K562 (cell line): ENCODE results near the gene SERPINE1. TPM values are rescaled to one million over a fixed set of nuclear protein-coding genes. Genes with fewer than 3 reads are reported as not detected.

ENCODE experiments used
- ATAC-seq: fragments of 200-7000 bp; cut with Tn5 transposase; 3 replicates; pipeline ENCODE4 v1.9.1; 2020; ENCODE audit warnings: moderate library complexity
- BruUV-seq: library from RNA; stranded (reverse); fragments of 400-500 nt; replicated peaks from 2 replicates; lab custom pipeline; 2021; lab: Mats Ljungman, UMichigan
- CTCF ChIA-PET: fragments of 300-600 bp; formaldehyde crosslinking; extraction: SDS; loops from one replicate; lab custom pipeline; 2021; ENCODE audit warnings: low intra/inter-chr PET ratio; lab: Yijun Ruan, JAX
- POLR2A ChIA-PET: fragments of 300-600, 350-650 bp; sonication (Branson Sonifier 250); formaldehyde crosslinking; extraction: SDS; loops from one replicate; lab custom pipeline; 2021; ENCODE audit warnings: antibody characterized with exemption, inconsistent platforms; lab: Yijun Ruan, JAX
- DNase-seq, 4 experiments: peaks; one replicate each; pipeline versions ENCODE4 v3.0.0 to v3.0.0-alpha.2; 2011 to 2018; ENCODE audit warnings: low spot score in 3 of 4, mixed read lengths in 3 of 4; ENCODE audit errors: extremely low read depth in 1 of 4
- FAIRE-seq: peaks from 2 replicates; lab custom pipeline; 2011; peaks lifted over from hg19 to GRCh38; lab: Jason Lieb, UNC
- H2AFZ ChIP-seq: 2 replicates; pipeline ENCODE4 v1.6.0; 2011; ENCODE audit warnings: low read depth, low read length, control low read depth, inconsistent platforms
- H3K27ac ChIP-seq: fragments of 200-600 bp; 3 replicates; pipeline ENCODE4 v1.8.0; 2011; ENCODE audit warnings: low read depth, mild to moderate bottlenecking, control low read depth, inconsistent platforms, low read length, moderate library complexity, mixed read lengths; ENCODE audit errors: extremely low read depth
- H3K27me3 ChIP-seq, 2 experiments: fragments of 300-600 bp in 1 of 2; 2 replicates in 1 of 2; 3 replicates in 1 of 2; pipeline versions ENCODE4 v1.6.0 to v1.8.0; 2011; ENCODE audit warnings: inconsistent platforms in 2 of 2, low read length in 2 of 2, mild to moderate bottlenecking in 1 of 2, mixed read lengths in 1 of 2, moderate library complexity in 1 of 2; ENCODE audit not compliant: control insufficient read depth in 2 of 2, insufficient read depth in 2 of 2
- H3K36me3 ChIP-seq: fragments of 300-600 bp; 3 replicates; pipeline ENCODE4 v1.8.0; 2011; ENCODE audit warnings: mild to moderate bottlenecking, low read length, inconsistent platforms; ENCODE audit not compliant: control insufficient read depth, insufficient read depth
- H3K4me1 ChIP-seq, 2 experiments: fragments of 200-600 bp in 1 of 2; replicated peaks in 1 of 2; 2 replicates in 1 of 2; 3 replicates in 1 of 2; pipeline versions ENCODE4 v1.5.1 to v1.8.0; 2011; ENCODE audit warnings: inconsistent platforms in 2 of 2, low read length in 2 of 2, mild to moderate bottlenecking in 1 of 2, mixed read lengths in 1 of 2, moderate library complexity in 1 of 2; ENCODE audit not compliant: control insufficient read depth in 2 of 2, insufficient read depth in 2 of 2
- H3K4me2 ChIP-seq: 2 replicates; pipeline ENCODE4 v1.6.1; 2011; ENCODE audit warnings: low read length, control low read depth, inconsistent platforms, mixed read lengths; ENCODE audit not compliant: insufficient read depth
- H3K4me3 ChIP-seq: fragments of 200-600 bp; sonication (generic), shearing (Covaris generic); 2 replicates; pipeline ENCODE4 v1.5.1; 2016; ENCODE audit warnings: control low read depth, inconsistent platforms
- H3K79me2 ChIP-seq: fragments of 200-600 bp; 3 replicates; pipeline ENCODE4 v1.8.0; 2011; ENCODE audit warnings: low read length, inconsistent platforms; ENCODE audit not compliant: control insufficient read depth, insufficient read depth
- H3K9ac ChIP-seq, 2 experiments: 2 replicates each; pipeline versions ENCODE4 v1.6.0 to v1.6.1; 2011; ENCODE audit warnings: low read depth in 2 of 2, low read length in 2 of 2, control low read depth in 1 of 2, inconsistent platforms in 1 of 2, mild to moderate bottlenecking in 1 of 2, mixed read lengths in 1 of 2; ENCODE audit not compliant: insufficient read depth in 1 of 2
- H3K9me1 ChIP-seq: one replicate; pipeline ENCODE4 v1.6.0; 2011; ENCODE audit warnings: inconsistent platforms, mild to moderate bottlenecking, low read length, moderate library complexity; ENCODE audit not compliant: control insufficient read depth, insufficient read depth
- H3K9me3 ChIP-seq: replicated peaks from 2 replicates; pipeline ENCODE4 v1.5.1; 2011; ENCODE audit warnings: low read depth, low read length, inconsistent platforms; ENCODE audit not compliant: control insufficient read depth, insufficient read depth
- H4K20me1 ChIP-seq: replicated peaks from 2 replicates; pipeline ENCODE4 v1.6.1; 2011; ENCODE audit warnings: low read length, inconsistent platforms, mixed read lengths; ENCODE audit not compliant: control insufficient read depth, insufficient read depth
- SLC30A9 ChIP-seq: fragments of 250-450 bp; sonication (Bioruptor Pico); IDR thresholded peaks from 2 replicates; pipeline ENCODE4 v1.8.0; 2022; ENCODE audit warnings: mild to moderate bottlenecking, moderate library complexity
- SMARCB1 ChIP-seq: IDR thresholded peaks from 2 replicates; pipeline ENCODE4 v1.6.1; 2011; ENCODE audit warnings: improper control_type of control experiment, low read depth; ENCODE audit not compliant: insufficient read length
- ZNF764 ChIP-seq: fragments of 250-450 bp; sonication (Bioruptor Pico); IDR thresholded peaks from 2 replicates; pipeline ENCODE4 v1.4.0; 2020; ENCODE audit warnings: low read depth, mild to moderate bottlenecking, moderate library complexity
- WGBS: fragments of 100-300 bp; shearing (Covaris generic); methylation state at CpG from one replicate; pipeline ENCODE4 v1.1.6; 2016; ENCODE audit warnings: low coverage, mixed read lengths; ENCODE audit not compliant: insufficient coverage; ENCODE audit errors: missing lambda C conversion rate; 5-methylcytosine and 5-hydroxymethylcytosine counted together
- in situ Hi-C: fragments of 300-500 bp; cut with MboI; formaldehyde crosslinking; loops from 4 replicates; pipeline ENCODE4 v1.15.0; 2018; ENCODE audit warnings: inconsistent platforms, mixed read lengths
- intact Hi-C: fragments of 100-400 bp; cut with micrococcal nuclease; formaldehyde crosslinking; loops from 2 replicates; pipeline ENCODE4 v1.14.2; 2022
- polyA plus RNA-seq, 8 experiments: library from polyadenylated mRNA; depleted of rRNA in 4 of 8; stranded (reverse) in 5 of 8; unstranded in 3 of 8; fragments of >200 nt; fragmentation: Nextera tagmentation in 2 of 8; fragmentation: Illumina TruSeq in 1 of 8; extraction: Ambion mirVana in 2 of 8; extraction: Trizol in 1 of 8; gene quantifications; 2 replicates each; pipeline versions ENCODE4 v1.2.1 to v1.2.3, GENCODE V29; 2011 to 2014; ENCODE audit warnings: inconsistent platforms in 1 of 8, missing spikeins in 1 of 8
- total RNA-seq, 7 experiments: library from RNA; depleted of rRNA in 6 of 7; stranded (reverse); fragments of >200 nt in 6 of 7; fragmentation: Illumina TruSeq in 2 of 7; extraction: Trizol in 2 of 7; gene quantifications; 2 replicates each; pipeline versions ENCODE4 v1.2.1 to v1.2.3, GENCODE V29; 2011 to 2021; ENCODE audit warnings: low replicate concordance in 1 of 7
- TF ChIP-seq, protein P1 (sequence below): fragments of 200-800 bp; sonication (Bioruptor generic); IDR thresholded peaks from 2 replicates; pipeline ENCODE4 v1.6.1; 2017; ENCODE audit warnings: missing genetic modification characterization, missing compliant biosample characterization

The SERPINE1 gene
- total and polyA plus RNA-seq, 9 of the 15 experiments (the other 6 are each of a cell fraction or from before 2014, with no cell fraction given) = 0.22 to 4.8 (median 0.91) TPM

DNA sequence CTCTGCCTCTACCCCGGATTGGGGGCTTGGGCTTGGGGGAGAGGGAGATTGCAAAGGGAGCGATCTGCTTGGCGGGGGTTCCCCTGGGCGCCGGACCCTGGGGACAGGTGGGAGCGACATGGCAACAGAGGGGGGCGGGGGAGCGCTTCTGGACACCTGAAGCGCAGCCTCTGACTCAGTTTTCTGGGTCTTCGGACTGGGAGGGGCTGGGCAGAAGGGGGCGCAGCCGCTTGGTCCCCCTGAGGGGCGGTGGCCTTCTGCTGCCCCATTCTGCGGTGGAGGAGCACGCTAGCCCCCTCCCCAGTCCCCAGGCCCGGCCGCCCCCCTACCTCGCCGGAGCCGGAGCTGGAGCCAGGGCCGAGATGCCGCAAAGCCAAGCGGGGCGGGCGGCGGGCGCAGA is 52.8 kb downstream of the SERPINE1 start:
- no peaks in the 10 kb centered on the region for H3K9me3 ChIP-seq
- H3K27me3 ChIP-seq = peaks cover 22 to 24% of the 10 kb centered on the region in 2 experiments; a peak in 4 of 5 replicates
- no peak for ATAC-seq
- no peaks in the 10 kb centered on the region for H4K20me1 ChIP-seq
- H3K9me1 ChIP-seq = no peaks in the 10 kb centered on the region
- no peak overlapping the region for H3K27ac ChIP-seq
- peak in 1 of 4 experiments; percentile 23 for DNase-seq
- in situ Hi-C loops (no loop called here), intact Hi-C loops (no loop called here)
- H3K79me2 ChIP-seq = no peaks in the 10 kb centered on the region
- WGBS = 7% methylated on average over 13 of the region's 27 CpGs
- no peak overlapping the region for H3K4me2 ChIP-seq
- no peak overlapping the region for H2AFZ ChIP-seq
- H3K4me1 ChIP-seq = peaks cover 0 to 16% of the 10 kb centered on the region in 2 experiments; a peak in 3 of 5 replicates
- no peaks in the 10 kb centered on the region for H3K36me3 ChIP-seq
- no peak overlapping the region for H3K9ac ChIP-seq
- no peak for FAIRE-seq
- CTCF ChIA-PET = no interaction called here
- no peak overlapping the region for H3K4me3 ChIP-seq
- no peak for TF ChIP-seq SLC30A9 (CRISPR knock-in tag)
- TF ChIP-seq, protein P1, sequence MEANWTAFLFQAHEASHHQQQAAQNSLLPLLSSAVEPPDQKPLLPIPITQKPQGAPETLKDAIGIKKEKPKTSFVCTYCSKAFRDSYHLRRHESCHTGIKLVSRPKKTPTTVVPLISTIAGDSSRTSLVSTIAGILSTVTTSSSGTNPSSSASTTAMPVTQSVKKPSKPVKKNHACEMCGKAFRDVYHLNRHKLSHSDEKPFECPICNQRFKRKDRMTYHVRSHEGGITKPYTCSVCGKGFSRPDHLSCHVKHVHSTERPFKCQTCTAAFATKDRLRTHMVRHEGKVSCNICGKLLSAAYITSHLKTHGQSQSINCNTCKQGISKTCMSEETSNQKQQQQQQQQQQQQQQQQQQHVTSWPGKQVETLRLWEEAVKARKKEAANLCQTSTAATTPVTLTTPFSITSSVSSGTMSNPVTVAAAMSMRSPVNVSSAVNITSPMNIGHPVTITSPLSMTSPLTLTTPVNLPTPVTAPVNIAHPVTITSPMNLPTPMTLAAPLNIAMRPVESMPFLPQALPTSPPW (CRISPR knock-in tag) = peak; percentile 11; the same call in 1 of the 2 replicates
- TF ChIP-seq ZNF764 = no peak
- no peak for TF ChIP-seq SMARCB1
- BruUV-seq = no TSS peak
- POLR2A ChIA-PET = no interaction called here
